K562 (cell line): ENCODE measurements around the gene TBC1D32. TPM values are rescaled to one million over a fixed set of nuclear protein-coding genes. Genes with fewer than 3 reads are reported as not detected.
"Not testable (repeated sequence)": the region's sequence is repeated elsewhere in the genome, so short reads cannot be mapped to it uniquely, and the experiment has no call there.

Experiments used
- ATAC-seq: fragments of 200-7000 bp; cut with Tn5 transposase; 3 replicates; pipeline ENCODE4 v1.9.1; 2020; ENCODE audit warnings: moderate library complexity
- BruUV-seq: library from RNA; stranded (reverse); fragments of 400-500 nt; replicated peaks from 2 replicates; lab custom pipeline; 2021; lab: Mats Ljungman, UMichigan
- CTCF ChIA-PET: fragments of 300-600 bp; formaldehyde crosslinking; extraction: SDS; loops from one replicate; lab custom pipeline; 2021; ENCODE audit warnings: low intra/inter-chr PET ratio; lab: Yijun Ruan, JAX
- POLR2A ChIA-PET: fragments of 300-600, 350-650 bp; sonication (Branson Sonifier 250); formaldehyde crosslinking; extraction: SDS; loops from one replicate; lab custom pipeline; 2021; ENCODE audit warnings: antibody characterized with exemption, inconsistent platforms; lab: Yijun Ruan, JAX
- DNase-seq, 4 experiments: peaks; one replicate each; pipeline versions ENCODE4 v3.0.0 to v3.0.0-alpha.2; 2011 to 2018; ENCODE audit warnings: low spot score in 3 of 4, mixed read lengths in 3 of 4; ENCODE audit errors: extremely low read depth in 1 of 4
- FAIRE-seq: peaks from 2 replicates; lab custom pipeline; 2011; peaks lifted over from hg19 to GRCh38; lab: Jason Lieb, UNC
- H2AFZ ChIP-seq: 2 replicates; pipeline ENCODE4 v1.6.0; 2011; ENCODE audit warnings: low read depth, low read length, control low read depth, inconsistent platforms
- H3K27ac ChIP-seq: fragments of 200-600 bp; 3 replicates; pipeline ENCODE4 v1.8.0; 2011; ENCODE audit warnings: low read depth, mild to moderate bottlenecking, control low read depth, inconsistent platforms, low read length, moderate library complexity, mixed read lengths; ENCODE audit errors: extremely low read depth
- H3K27me3 ChIP-seq, 2 experiments: fragments of 300-600 bp in 1 of 2; 2 replicates in 1 of 2; 3 replicates in 1 of 2; pipeline versions ENCODE4 v1.6.0 to v1.8.0; 2011; ENCODE audit warnings: inconsistent platforms in 2 of 2, low read length in 2 of 2, mild to moderate bottlenecking in 1 of 2, mixed read lengths in 1 of 2, moderate library complexity in 1 of 2; ENCODE audit not compliant: control insufficient read depth in 2 of 2, insufficient read depth in 2 of 2
- H3K36me3 ChIP-seq: fragments of 300-600 bp; 3 replicates; pipeline ENCODE4 v1.8.0; 2011; ENCODE audit warnings: mild to moderate bottlenecking, low read length, inconsistent platforms; ENCODE audit not compliant: control insufficient read depth, insufficient read depth
- H3K4me1 ChIP-seq, 2 experiments: fragments of 200-600 bp in 1 of 2; replicated peaks in 1 of 2; 2 replicates in 1 of 2; 3 replicates in 1 of 2; pipeline versions ENCODE4 v1.5.1 to v1.8.0; 2011; ENCODE audit warnings: inconsistent platforms in 2 of 2, low read length in 2 of 2, mild to moderate bottlenecking in 1 of 2, mixed read lengths in 1 of 2, moderate library complexity in 1 of 2; ENCODE audit not compliant: control insufficient read depth in 2 of 2, insufficient read depth in 2 of 2
- H3K4me2 ChIP-seq: 2 replicates; pipeline ENCODE4 v1.6.1; 2011; ENCODE audit warnings: low read length, control low read depth, inconsistent platforms, mixed read lengths; ENCODE audit not compliant: insufficient read depth
- H3K4me3 ChIP-seq: fragments of 200-600 bp; sonication (generic), shearing (Covaris generic); 2 replicates; pipeline ENCODE4 v1.5.1; 2016; ENCODE audit warnings: control low read depth, inconsistent platforms
- H3K79me2 ChIP-seq: fragments of 200-600 bp; 3 replicates; pipeline ENCODE4 v1.8.0; 2011; ENCODE audit warnings: low read length, inconsistent platforms; ENCODE audit not compliant: control insufficient read depth, insufficient read depth
- H3K9ac ChIP-seq, 2 experiments: 2 replicates each; pipeline versions ENCODE4 v1.6.0 to v1.6.1; 2011; ENCODE audit warnings: low read depth in 2 of 2, low read length in 2 of 2, control low read depth in 1 of 2, inconsistent platforms in 1 of 2, mild to moderate bottlenecking in 1 of 2, mixed read lengths in 1 of 2; ENCODE audit not compliant: insufficient read depth in 1 of 2
- H3K9me1 ChIP-seq: one replicate; pipeline ENCODE4 v1.6.0; 2011; ENCODE audit warnings: inconsistent platforms, mild to moderate bottlenecking, low read length, moderate library complexity; ENCODE audit not compliant: control insufficient read depth, insufficient read depth
- H3K9me3 ChIP-seq: replicated peaks from 2 replicates; pipeline ENCODE4 v1.5.1; 2011; ENCODE audit warnings: low read depth, low read length, inconsistent platforms; ENCODE audit not compliant: control insufficient read depth, insufficient read depth
- H4K20me1 ChIP-seq: replicated peaks from 2 replicates; pipeline ENCODE4 v1.6.1; 2011; ENCODE audit warnings: low read length, inconsistent platforms, mixed read lengths; ENCODE audit not compliant: control insufficient read depth, insufficient read depth
- ARID2 ChIP-seq: fragments of 450-650 bp; IDR thresholded peaks from 2 replicates; pipeline ENCODE4 v1.6.1; 2017; ENCODE audit warnings: antibody characterized with exemption, mild to moderate bottlenecking
- ASH1L ChIP-seq: fragments of 450-650 bp; IDR thresholded peaks from 2 replicates; pipeline ENCODE4 v1.6.1; 2018; ENCODE audit warnings: borderline replicate concordance, mild to moderate bottlenecking, low read depth; ENCODE audit not compliant: partially characterized antibody
- HEY1 ChIP-seq: fragments of 250-450 bp; sonication (Bioruptor Pico); IDR thresholded peaks from 2 replicates; pipeline ENCODE4 v1.5.0; 2020; ENCODE audit warnings: mild to moderate bottlenecking, moderate library complexity, borderline replicate concordance
- NUFIP1 ChIP-seq: fragments of 450-650 bp; IDR thresholded peaks from 2 replicates; pipeline ENCODE4 v1.6.1; 2018; ENCODE audit not compliant: partially characterized antibody
- whole genome bisulfite sequencing: fragments of 100-300 bp; shearing (Covaris generic); methylation state at CpG from one replicate; pipeline ENCODE4 v1.1.6; 2016; ENCODE audit warnings: low coverage, mixed read lengths; ENCODE audit not compliant: insufficient coverage; ENCODE audit errors: missing lambda C conversion rate; 5-methylcytosine and 5-hydroxymethylcytosine counted together
- in situ Hi-C: fragments of 300-500 bp; cut with MboI; formaldehyde crosslinking; loops from 4 replicates; pipeline ENCODE4 v1.15.0; 2018; ENCODE audit warnings: inconsistent platforms, mixed read lengths
- intact Hi-C: fragments of 100-400 bp; cut with micrococcal nuclease; formaldehyde crosslinking; loops from 2 replicates; pipeline ENCODE4 v1.14.2; 2022
- polyA plus RNA-seq, 8 experiments: library from polyadenylated mRNA; depleted of rRNA in 4 of 8; stranded (reverse) in 5 of 8; unstranded in 3 of 8; fragments of >200 nt; fragmentation: Nextera tagmentation in 2 of 8; fragmentation: Illumina TruSeq in 1 of 8; extraction: Ambion mirVana in 2 of 8; extraction: Trizol in 1 of 8; gene quantifications; 2 replicates each; pipeline versions ENCODE4 v1.2.1 to v1.2.3, GENCODE V29; 2011 to 2014; ENCODE audit warnings: inconsistent platforms in 1 of 8, missing spikeins in 1 of 8
- total RNA-seq, 7 experiments: library from RNA; depleted of rRNA in 6 of 7; stranded (reverse); fragments of >200 nt in 6 of 7; fragmentation: Illumina TruSeq in 2 of 7; extraction: Trizol in 2 of 7; gene quantifications; 2 replicates each; pipeline versions ENCODE4 v1.2.1 to v1.2.3, GENCODE V29; 2011 to 2021; ENCODE audit warnings: low replicate concordance in 1 of 7

The TBC1D32 gene
- total and polyA plus RNA-seq, 9 of the 15 experiments (the other 6 are each of a cell fraction or from before 2014, with no cell fraction given) = 2.5 to 9.6 (median 3.9) TPM

GRCh38 chr6:121055572-121056163 lies 278.6 kb downstream of the TBC1D32 start (continued):
- no peak for TF ChIP-seq NUFIP1
- TF ChIP-seq ARID2 = peak; percentile 42; the same call in 1 of the 2 replicates
- no peak for TF ChIP-seq ASH1L
- TF ChIP-seq HEY1 (CRISPR knock-in tag) = no peak

GRCh38 chr6:121048593-121048992 lies 285.7 kb downstream of the TBC1D32 start:
- H3K9ac ChIP-seq, H3K79me2 ChIP-seq, BruUV-seq, H3K9me1 ChIP-seq, FAIRE-seq, DNase-seq, H3K4me3 ChIP-seq, H2AFZ ChIP-seq, H3K27me3 ChIP-seq, ATAC-seq, H3K4me2 ChIP-seq, H3K27ac ChIP-seq, intact Hi-C loops, H3K4me1 ChIP-seq, H4K20me1 ChIP-seq, POLR2A ChIA-PET, H3K9me3 ChIP-seq, CTCF ChIA-PET, H3K36me3 ChIP-seq, in situ Hi-C loops: not testable (repeated sequence)
- WGBS = 0% methylated on average over 2 of the region's 4 CpGs

GRCh38 chr6:121044905-121045304 lies 289.4 kb downstream of the TBC1D32 start:
- H4K20me1 ChIP-seq, H3K27ac ChIP-seq, H3K4me3 ChIP-seq, POLR2A ChIA-PET, H3K9me1 ChIP-seq, in situ Hi-C loops, CTCF ChIA-PET, H3K9ac ChIP-seq, H3K79me2 ChIP-seq, BruUV-seq, H3K4me2 ChIP-seq, ATAC-seq, FAIRE-seq, H3K9me3 ChIP-seq, H2AFZ ChIP-seq, H3K36me3 ChIP-seq, H3K27me3 ChIP-seq, DNase-seq, intact Hi-C loops, H3K4me1 ChIP-seq: not testable (repeated sequence)
- 0% methylated on average over 2 of the region's 2 CpGs for WGBS

- POLR2A ChIA-PET, H3K9ac ChIP-seq, H3K79me2 ChIP-seq, H3K27ac ChIP-seq, H3K4me3 ChIP-seq, H3K27me3 ChIP-seq, H3K36me3 ChIP-seq, CTCF ChIA-PET, intact Hi-C loops, H3K4me1 ChIP-seq, FAIRE-seq, H3K4me2 ChIP-seq, H2AFZ ChIP-seq, DNase-seq, ATAC-seq, H3K9me1 ChIP-seq, in situ Hi-C loops, BruUV-seq, H3K9me3 ChIP-seq, H4K20me1 ChIP-seq: not testable (repeated sequence)
- under 1% methylated on average over 8 of the region's 8 CpGs for WGBS
Observed at GRCh38 chr6:121043706-121044105, 290.6 kb downstream of the TBC1D32 start.
